ENCODE results near the gene SOS1.
A peak's percentile ranks its signal among the peaks of the same experiment; 100 is the strongest.
"Not testable (repeated sequence)": the region's sequence is repeated elsewhere in the genome, so short reads cannot be mapped to it uniquely, and the experiment has no call there.

SOS1 gene

DNA sequence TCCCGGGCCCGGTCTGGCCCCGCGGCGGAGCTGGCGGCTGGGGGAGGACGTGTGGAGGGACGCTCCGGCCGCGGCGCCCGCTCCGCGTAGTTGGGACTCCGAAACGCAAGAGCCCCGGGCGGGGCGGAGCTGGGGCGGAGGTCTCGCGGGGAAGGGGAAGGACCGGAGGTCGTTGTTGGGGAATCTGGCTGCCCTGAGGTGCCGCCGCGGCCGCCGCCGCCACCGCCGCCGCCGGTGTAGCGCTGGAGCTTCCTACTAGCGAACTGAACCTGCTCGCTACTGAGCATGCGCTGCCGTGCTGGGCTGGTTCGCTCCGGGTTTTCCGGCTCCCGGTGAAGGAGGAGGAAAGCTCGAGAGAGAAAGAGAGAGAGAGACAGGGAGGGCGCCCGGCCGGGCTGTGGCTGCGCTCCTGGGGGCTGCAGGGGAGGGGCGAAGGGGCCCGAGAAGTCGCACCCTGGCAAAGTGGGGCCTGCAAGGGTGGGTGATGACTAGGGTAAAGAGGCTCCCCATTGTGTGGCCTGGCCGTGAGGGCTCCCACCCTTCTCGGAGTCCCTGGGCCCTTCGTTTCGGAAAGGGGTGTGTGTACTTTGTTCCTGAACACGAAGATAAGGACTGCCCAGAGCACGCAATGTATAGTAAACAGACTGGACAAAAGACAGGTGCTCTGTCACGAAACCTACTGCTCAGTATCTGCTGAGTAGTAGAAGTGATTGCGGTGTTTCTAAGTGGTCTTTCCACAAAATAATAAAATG is at the start of gene SOS1:
TSS of gene SOS1 (minus strand) at position 281 of the 752 bp plus-strand sequence. CDS start 629 bp downstream, outside the sequence.
- DNase-seq: peak; percentile 93

DNA sequence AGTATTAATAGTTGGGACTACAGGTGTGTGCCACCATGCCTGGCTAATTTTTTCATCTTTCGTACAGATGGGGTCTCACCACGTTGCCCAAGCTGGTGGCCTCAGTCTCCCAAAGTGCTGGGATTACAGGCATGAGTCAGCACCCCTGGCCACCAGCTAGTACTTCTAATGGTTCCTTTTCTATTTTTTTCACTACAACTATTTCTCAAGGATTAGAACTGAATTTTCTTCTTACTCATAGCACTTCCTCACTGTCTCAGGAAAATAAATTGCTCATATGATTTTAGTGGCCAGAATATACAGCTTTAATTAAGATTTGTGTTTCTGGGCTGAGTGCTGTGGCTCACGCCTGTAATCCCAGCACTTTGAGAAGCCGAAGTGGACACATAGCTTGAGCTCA is 43.2 kb upstream of the SOS1 start:
- no peak for DNase-seq

DNA sequence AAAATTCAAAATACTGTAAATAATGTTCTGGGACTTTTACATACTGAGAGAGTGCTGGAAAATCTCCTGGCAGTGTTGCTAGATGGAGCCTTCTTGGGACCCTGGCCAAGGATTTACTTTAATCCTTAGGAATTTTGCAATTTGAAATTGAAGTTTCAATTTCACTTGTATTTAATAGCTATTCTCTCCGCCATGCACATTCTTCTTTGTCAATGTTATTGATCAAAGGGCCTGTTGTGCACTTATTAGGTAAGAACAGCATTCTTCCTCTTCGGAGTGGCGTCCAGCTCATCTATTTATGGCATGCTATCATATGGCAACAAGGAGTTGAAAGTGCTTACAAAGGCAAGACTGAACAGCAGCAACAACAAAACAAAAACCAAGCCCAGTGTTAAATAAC is 40.1 kb upstream of the SOS1 start:
- DNase-seq: no peak

DNA sequence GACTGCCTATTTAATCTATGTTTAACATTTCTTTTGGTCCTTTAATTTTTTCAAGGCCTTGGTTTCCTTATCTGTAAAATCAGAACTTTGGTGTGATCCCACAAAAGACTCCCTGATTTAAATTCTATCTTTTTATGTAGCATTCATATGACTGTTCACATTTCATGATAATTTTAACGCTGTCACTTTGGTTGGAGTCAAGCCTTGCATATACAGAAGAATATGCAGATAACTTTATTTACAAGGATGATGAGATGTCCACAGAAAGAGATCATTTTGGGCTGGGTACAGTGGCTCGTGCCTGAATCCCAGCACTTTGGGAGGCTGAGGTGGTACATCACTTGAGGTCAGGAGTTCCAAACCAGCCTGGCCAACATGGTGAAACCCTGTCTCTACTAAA is 38.4 kb upstream of the SOS1 start:
- no peak for DNase-seq

DNA sequence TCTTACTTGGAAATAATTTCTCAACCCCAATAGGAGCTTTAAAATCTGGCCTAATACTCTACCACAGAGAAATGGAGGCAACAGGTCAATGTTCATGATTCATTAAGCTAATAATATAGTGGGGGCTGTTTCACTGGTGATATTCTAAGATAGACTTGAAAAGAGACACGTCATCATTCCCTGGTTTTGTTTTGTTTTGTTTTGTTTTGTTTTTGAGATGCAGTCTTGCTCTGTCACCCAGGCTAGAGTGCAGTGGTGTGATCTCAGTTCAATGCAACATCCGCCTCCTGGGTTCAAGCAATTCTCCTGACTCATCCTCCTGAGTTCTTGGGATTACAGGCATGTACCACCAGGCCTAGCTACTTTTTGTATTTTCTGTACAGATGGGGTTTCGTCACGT is 37.5 kb upstream of the SOS1 start:
- DNase-seq: no peak

DNA sequence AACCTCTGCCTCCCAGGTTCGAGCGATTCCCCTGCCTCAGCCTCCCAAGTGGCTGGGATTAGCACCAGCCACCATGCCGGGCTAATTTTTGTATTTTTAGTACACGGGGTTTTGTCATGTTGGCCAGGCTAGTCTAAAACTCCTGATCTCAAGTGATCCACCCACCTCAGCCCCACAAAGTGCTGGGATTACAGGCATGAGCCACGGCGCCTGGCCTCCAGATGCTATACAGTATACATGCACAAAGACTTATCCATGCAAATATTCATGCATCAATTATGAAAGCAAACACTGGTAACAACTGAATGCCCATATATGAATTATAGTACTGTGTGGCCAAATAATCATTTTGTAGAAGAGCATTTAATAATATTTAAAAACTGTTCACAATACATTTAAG is 36.0 kb upstream of the SOS1 start:
- DNase-seq: no peak

DNA sequence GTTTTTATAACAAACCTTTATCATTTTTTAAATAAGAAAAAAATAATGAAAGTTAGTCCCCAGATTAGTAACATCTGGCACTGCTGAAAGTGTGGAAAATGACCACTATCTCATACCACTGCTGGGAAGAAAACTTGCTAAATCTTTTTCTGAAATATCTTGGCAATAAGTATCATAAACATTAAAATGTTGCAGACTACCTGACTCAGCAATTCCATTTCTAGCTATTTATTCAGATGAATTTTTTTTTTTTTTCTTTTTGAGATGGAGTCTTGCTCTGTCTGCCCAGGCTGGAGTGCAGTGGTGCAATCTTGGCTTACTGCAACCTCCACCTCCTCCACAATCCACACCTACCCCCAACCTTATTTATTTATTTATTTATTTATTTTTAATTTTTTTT is 35.3 kb upstream of the SOS1 start:
- DNase-seq: no peak

DNA sequence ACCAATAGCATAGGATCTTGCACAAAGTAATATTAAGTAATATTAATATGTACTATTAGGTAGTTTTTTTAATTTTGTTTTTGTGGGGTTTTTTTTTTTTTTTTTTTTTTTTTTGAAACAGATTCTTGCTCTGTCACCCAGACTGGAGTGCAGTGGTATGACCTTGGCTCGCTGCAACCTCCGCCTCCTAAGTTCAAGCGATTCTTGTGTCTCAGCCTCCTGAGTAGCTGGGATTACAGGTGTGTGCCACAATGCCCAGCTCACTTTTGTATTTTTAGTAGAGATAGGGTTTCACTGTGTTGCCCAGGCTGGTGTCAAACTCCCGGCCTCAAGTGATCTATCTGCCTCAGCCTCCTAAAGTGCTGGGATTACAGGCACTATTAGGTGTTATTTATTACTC is 34.7 kb upstream of the SOS1 start:
- DNase-seq: not testable (repeated sequence)

DNA sequence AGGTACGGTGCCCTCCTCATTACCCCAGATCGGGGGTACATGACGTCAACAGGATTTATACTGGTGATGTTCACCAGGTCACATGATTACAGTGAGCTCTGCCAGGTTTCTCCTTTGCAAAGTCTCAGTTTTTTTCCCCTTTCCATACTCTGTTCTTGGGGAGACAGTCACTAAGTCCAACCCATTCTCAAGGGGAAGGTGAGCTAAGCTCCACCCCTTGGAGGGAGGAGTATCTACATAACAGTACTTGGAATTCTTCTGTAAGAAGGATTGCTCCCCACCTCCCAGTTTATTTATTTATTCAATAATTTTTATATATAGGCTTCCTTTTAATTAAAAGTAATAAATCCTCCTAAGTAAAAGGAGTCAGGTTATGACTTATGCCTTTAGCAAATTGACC is 34.1 kb upstream of the SOS1 start:
- DNase-seq: no peak

DNA sequence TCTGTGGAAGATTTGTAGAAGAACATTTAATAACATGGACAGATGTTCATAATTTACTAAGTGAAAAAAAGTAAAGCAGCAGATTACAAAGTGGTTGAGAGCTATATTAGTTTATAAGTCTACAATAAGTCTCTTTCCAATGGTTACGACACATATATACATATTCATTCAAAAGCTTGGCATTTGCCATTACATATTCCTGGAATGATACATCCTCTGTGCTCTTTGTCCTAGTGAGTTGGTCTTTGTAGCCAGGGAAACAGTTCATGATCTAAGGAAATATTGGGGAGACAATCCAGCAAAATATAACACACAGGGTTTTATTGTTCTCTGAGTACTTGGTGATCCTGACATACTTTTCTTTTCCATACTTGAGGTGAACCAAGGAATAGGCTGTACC is 32.5 kb upstream of the SOS1 start:
- DNase-seq: no peak

DNA sequence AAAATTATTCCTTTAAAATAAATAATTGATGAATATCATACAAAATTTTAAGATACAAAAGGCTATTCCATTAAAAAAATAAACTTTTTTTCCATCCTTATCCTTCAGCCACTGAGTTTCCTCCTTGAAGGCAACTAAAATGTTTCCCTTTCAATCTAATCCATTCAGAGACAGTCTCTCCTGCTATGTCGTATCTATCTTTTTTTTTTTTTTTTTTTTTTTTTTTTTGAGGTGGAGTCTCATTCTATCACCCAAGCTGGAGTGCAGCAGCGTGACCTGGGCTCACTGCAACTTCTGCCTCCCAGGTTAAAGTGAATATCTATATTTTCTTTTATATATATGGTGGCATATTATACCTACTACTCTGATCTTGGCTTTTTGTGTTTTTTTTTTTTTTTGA is 31.7 kb upstream of the SOS1 start:
- DNase-seq: no peak

DNA sequence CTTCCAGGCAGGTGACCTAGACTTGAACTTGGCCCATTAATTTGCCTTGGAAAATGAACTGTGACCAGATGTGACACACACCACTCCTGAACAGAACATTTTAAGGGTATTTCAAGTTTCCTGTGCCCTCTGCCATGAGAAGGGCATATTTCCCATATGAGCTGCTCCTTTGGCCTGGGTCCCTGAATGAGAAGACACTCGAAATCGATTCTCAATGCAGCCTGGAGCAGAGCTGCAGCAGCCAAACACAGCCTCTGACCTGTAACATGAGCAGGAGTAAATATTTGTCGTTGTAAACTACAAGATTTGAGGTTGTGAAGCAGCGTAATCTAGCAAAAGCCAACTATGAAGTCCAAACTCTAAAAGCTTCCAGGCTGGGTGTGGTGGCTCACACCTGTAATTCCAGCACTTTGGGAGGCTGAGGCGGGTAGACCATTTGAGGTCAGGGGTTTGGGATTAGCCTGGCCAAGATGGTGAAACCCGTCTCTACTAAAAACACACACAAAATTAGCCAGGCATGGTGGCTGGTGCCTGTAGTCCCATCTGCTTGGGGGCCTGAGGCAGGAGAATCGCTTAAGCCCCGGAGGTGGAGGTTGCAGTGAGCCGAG is 30.1 kb upstream of the SOS1 start:
- no peak for DNase-seq

DNA sequence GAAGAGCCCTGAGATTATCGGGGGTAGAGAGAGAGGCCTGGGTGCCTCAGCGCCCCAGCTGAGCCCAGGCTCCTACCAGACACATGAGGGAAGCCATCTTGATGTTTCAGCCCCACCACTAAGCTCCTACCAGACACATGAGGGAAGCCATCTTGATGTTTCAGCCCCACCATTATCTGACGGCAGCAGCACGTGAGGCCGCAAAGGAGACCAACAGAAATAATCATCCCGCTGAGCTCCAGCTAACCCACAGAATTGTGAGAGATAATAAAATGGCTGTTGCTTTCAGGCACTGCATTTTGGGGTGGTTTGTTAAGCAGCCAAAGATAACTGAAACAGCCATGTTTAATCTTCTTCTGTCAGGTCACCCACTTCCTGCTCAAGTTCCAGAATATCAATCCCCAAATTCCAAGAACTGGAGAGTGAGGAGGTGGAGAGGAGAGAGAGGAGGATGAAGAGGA is 29.3 kb upstream of the SOS1 start:
- DNase-seq: no peak

DNA sequence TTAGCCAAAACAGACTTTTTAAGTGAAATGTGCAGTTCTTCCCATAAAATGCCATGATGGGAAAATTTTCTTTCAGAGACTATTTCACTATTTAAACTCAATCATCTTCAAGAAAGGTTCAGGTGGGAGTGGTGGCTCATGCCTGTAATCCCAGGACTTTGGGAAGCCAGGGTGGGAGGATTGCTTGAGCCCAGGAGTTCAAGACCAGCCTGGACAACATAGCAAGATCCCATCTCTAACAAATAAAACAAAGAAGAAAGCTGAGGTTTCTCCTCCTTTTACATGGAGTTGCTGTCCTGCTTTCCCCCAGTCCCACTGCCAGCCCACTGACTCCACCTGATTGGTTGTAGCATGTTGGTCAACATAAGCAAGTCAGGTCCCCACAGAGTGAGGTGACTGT is 25.8 kb upstream of the SOS1 start:
- no peak for DNase-seq

DNA sequence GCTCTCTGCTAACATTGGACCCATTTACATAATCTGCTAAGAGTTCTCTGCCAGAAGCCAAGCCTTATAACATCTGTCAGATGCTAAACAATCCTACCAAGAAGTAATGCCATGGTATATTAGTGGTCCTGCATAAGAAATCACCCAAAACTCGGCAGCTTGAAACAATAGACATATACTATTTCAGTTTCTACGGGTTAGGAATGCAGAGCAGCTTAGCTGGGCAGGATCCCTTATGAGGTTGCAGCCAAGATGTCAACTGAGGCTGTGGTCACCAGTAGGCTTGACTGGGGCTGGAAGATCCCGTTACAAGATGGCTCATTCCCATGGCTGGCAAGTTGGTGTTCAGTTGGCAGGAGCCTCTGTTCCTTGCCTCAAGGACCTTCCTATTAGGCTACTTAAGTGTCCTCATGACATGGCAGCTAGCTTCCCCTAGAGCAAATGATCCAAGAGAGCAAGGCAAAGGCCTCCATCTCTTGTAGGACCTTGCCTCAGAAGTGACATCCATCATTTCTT is 25.1 kb upstream of the SOS1 start:
- no peak for DNase-seq

DNA sequence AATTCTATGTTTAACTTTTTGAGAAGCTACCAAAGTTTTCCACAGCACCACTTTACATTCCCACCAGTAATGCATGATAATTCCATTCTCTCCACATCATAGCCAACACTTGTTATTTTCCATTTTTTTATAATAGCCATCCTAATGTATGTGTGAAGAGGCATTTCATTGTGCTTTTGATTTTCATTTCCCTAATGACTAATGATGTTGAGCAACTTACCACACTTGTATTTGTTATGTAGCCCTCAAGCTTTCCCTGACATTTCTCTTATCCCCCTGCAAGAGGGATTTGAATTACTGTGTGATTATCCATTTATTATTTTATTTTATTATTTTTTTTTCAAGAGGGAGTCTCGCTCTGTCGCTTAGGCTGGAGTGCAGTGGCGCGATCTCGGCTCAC is 23.6 kb upstream of the SOS1 start:
- no peak for DNase-seq

DNA sequence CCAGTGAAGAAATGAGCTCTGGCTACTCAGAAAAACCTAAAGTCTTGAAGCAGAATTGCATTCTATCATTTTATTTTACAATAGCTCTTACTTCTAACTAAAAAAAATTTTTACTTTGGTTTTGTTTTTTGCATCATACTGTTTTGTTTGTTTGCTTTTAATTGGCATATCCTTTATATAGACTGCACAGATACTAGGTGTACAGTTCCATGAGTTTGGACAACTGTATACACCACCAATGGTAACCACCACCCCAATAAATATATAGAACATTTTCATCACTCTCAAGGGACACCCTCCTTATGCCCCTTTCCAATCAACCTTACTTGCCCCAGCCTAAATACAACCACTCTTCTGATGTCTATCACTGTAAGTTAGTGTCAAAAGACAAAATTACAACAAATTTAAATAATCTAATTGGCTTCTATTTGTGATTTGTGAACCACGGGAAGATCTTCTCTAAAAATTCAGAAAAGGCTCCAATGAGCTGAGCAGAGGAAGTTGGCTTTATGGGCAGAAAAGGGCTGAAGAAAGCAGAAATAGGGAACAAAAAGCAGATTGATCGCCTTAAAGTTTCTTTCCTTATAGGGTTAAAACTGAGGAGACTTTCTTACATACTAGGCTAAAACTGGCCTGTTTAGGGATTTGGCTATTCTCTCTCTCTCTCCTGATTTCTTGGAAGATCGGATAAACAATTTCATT is 22.2 kb upstream of the SOS1 start:
- DNase-seq: no peak

DNA sequence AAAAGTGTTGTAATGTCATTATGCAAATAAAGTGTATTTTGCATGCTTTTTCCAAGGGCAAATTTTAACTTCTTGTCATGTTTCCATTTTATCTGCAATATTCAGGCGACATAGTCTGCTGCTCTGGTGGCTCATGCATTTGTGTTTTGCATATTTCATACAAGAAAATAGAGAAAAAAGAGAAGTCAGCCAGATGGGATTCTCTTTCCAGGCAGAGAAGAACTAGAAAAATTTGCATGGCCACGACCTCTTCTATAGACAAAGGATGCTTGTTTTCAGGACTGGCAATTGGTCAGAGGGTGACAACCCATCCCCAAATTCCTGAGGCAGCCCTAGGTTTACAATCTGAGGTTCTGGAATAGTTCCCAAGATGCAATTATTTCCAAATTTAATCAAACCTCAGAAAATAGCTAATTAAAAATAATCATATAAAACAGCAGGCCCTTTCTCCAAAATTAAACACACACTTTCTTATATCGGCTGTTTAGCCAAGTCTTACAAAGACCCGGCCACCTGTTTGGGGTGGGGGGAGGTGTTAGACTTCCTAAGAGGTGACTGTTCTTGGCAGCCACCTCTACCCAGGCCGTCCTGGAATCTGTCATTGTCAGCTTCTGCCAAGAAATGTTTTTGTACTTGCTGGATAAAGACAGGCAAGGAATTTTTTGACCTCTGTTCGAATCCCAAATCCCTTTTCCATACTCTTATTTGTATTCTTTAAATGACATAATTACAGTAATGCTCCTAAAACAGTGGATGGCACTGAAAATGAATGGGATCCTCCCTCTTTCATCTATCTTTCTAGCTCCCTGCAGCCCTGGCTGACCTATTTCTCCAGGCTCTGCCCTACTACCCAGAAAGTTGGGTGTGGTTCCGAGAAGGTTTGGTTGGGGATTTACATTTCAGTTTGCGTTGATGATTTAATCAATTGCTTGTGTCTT is 20.8 kb upstream of the SOS1 start:
- no peak for DNase-seq

DNA sequence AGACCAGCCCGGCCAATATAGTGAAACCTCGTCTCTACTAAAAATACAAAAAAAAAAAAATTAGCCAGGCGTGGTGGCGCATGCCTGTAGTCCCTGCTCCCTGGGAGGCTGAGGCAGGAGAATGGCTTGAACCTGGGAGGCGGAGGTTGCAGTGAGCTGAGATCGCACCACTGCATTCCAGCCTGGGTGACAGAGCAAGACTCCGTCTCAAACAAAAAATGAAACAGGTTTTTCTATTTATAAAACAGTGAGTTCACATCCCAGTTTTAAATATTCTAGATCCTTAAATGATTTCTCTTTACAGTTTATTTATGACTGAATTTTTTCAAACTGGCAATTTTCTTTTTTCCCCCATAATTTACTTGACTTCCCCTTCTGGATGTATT is 20.1 kb upstream of the SOS1 start:
- DNase-seq: not testable (repeated sequence)

DNA sequence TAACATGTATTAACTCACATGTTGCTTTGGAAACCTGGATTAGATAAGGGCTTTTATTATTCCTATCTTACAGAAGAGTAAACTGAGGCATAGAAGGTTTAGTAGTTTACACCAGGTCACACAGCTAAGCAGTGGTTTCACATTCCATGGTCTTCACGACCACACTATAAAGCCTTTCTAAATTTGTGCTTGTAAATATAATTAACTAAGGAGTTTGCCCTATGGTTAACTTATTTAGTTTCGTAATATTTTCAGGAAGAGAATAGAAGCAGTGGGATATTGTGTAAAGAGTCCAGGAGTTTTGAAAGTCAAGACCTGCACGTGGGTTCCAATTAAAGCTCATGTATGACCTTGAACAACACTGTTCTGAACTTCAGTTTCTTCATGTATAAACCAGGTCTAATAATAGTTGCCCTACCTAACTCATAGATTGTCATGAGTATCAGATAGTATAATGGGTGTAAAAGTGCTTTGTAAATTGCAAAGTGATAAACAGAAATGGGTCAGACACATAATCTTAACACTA is 19.5 kb upstream of the SOS1 start:
- no peak for DNase-seq

DNA sequence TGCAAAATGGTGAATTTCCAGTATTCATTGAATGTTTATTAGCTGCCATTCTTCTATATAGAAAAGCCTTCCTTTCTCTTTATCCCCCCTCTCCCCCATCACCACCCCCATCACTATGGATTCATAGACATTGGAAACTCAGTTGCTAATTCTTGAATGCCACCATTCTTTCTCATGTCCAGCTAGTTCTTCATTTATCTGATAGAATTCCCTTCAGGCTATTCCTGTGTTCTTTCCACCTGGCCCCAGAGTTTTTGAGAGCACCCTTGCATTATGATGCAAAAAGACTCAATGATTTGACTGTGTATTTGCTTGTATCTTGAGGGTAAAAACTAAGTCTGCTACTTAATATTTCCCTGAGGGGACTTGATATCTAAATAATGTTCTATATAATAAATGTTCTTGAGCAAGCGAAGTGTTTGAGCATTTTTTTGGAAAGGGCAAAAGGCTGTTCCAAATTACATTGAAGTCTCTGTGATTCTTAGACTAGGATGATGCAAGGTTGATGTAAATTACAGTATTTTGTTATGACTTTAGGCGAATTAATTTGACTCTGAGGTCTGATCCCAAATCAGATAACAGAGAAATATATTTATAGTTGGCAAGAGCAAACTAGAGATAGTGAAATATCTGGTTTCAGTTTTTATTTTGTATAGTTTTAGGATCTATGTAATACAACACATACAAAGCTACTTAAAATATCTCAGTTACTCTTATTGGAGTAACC is 18.8 kb upstream of the SOS1 start:
- DNase-seq: no peak

DNA sequence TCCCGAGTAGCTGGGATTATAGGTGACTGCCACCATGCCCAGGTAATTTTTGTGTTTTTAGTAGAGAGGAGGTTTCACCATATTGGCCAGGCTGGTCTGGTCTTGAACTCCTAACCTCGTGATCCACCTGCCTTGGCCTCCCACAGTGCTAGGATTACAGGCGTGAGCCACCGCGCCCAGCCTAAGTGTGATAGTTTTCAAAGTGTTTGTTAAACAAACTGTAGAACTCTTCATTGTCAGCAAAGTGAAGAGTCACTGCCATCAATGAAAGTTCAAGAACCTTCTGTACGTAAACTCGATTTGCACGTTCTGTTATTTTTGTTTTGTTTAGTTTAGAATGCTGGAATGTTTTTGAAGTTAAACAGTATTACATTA is 18.0 kb upstream of the SOS1 start:
- no peak for DNase-seq
